ENCODE measurements around the gene CREB3L2.
A peak's percentile ranks its signal among the peaks of the same experiment; 100 is the strongest.

The CREB3L2 gene

DNA sequence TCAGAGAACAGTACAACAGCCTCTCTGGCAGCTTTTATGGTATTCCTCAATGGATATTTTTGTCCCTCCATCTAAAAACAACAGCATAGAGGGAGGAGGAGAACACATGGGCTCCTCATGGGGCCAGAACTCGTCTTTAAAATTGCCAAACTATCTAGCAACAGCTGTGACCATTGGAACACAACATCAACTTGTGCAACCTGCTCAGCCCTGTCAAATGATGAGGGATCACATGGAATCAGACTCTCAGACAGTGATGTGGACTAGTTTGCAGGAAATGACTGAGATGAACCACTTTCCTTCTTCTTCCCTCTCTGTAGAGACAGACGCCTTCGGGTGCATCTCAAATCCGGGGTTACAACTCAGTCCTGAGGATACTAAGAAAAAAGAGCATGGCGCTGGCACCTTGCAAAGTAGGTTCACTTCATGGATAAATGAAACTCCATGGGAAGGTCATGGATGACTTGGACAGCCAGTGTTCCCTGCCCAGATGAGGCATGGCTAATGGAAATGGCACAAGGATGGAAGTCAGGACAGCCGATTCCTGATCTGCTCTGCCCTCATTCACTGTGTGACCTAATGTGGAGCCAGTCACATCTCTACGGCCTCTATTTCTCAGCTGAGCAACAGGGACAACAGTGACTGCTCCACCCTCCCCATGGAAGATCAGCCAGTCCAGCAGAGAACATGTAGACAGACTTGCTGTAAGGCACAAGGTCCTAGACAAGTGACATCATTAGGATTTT lies 130.5 kb downstream of the CREB3L2 start:
- no peak for DNase-seq (ENCODE audit: low spot score)

DNA sequence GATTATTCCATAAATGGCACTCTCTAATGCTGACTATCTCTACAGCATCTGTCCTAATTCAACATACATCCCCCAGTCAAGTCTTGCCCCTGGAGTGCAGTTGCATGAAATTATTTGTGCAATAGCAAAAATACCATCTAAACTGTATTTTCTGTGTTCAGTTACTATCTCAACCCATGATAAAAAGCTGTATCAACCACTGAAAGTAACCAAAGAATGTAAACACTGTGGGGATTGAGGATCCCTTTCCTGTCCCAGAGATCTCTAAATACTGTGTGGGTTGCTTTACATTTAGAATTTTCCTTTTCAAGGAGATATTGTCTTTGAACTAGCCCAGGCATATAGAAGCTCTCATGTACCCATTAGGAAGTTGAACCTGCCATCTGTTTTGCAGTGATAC lies 131.2 kb downstream of the CREB3L2 start:
- no peak for DNase-seq (ENCODE audit: low spot score)

DNA sequence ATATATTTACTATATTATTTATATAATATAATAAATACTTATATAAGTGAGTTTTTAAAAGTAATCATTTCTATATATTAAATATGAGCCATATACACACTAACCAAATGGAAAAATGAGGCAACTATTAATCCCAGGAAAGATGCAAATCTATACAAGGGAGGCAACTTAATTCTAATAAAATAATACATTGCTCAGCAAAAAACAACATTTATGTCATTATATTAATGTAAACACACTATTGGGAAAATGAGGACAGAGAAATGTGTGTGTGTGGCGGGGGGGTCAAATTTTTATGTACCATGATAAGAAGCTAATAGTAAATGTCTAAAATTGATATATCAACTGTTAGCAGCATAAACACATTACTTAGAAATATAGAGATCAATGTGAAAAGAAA lies 131.8 kb downstream of the CREB3L2 start:
- no peak for DNase-seq (ENCODE audit: low spot score)

GRCh38 chr7:137869260-137869659 lies 132.6 kb downstream of the CREB3L2 start:
- no peak for DNase-seq (ENCODE audit: low spot score)

DNA sequence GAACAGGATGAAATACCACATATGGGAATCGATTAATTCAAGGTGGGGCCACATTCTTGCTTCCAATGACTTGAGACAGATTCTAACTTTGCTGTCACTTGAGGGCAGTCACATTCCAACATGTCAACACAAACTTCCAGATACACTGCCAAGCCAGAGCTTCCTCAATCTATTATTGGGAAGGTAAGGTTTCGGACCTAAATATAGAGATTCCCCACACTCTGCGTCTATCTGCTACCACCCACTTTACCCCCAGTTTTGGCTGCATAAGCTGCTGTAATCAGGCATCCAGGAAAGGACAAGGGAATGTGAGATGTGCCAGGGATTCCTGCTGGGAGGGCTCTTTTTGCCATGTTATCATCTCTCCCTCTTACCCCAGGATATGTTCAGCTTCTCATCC lies 134.6 kb downstream of the CREB3L2 start:
- no peak for DNase-seq (ENCODE audit: low spot score)

- no peak for DNase-seq (ENCODE audit: low spot score)
Observed at GRCh38 chr7:137865764-137866163, 136.1 kb downstream of the CREB3L2 start.

- DNase-seq (ENCODE audit: low spot score) = no peak
Observed at GRCh38 chr7:137862964-137863363, 138.9 kb downstream of the CREB3L2 start.

DNA sequence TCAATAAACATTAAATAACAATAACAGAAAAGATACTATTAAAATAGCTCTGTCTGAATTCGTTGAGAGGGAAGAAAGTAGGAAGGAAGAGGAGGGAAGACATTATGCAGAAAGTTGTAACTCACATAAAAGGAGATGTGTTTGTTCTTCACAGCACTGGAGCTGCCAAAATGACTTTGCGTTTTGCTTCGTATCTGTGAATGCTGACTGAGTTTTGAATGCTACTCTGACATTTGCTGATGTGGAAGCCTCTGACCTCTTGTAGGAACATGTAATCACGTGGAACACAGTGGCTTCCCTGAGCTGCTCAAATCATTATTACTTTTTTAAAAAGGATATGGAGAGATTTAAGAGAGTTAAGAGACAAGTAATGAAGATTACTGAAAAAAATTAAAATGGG lies 139.5 kb downstream of the CREB3L2 start:
- no peak for DNase-seq (ENCODE audit: low spot score)

DNA sequence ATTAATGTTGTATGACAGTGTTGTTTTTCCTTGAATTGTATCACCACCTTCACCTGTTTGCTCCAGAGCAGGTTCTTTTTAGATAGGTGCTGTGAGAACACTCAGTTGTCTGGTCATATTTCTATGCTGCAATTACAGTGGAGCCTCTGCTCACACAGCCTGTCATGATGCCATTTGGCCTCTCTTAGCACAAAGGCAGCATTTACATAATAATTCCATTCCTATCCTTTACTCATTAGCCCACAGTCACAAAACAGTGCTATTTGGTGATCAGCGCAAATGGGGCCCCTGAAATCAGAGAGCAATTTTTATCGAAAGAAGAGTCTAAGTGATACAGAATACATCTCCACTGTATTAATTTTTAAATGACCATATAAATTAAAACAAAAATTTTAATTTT lies 141.3 kb downstream of the CREB3L2 start:
- no peak for DNase-seq (ENCODE audit: low spot score)

DNA sequence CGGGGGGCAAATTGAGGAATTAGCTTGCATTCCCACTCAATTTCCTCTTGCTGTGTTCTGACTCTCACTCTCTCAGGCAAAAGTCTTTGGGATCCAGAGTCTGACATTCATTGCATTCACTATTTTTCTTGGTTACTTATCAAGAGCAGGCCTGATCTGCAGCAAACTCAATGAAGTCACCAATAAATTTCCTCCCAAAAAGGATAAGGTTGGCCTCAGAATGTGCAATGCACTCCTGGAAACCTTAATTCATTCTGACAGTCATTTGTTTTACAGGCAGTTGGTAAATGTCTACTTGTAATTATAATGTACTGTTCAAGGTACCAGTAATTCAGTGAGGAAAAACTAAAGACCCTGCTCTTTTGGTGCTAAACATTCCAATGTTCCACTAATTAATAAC lies 148.8 kb downstream of the CREB3L2 start:
- no peak for DNase-seq (ENCODE audit: low spot score)

GRCh38 chr7:137852108-137852507 lies 149.8 kb downstream of the CREB3L2 start:
- no peak for DNase-seq (ENCODE audit: low spot score)

- no peak for DNase-seq (ENCODE audit: low spot score)
Observed at GRCh38 chr7:137850972-137851945, 150.6 kb downstream of the CREB3L2 start.

- no peak for DNase-seq (ENCODE audit: low spot score)
Observed at GRCh38 chr7:137850571-137850970, 151.3 kb downstream of the CREB3L2 start.

GRCh38 chr7:137848095-137848494 lies 153.8 kb downstream of the CREB3L2 start:
- no peak for DNase-seq (ENCODE audit: low spot score)

DNA sequence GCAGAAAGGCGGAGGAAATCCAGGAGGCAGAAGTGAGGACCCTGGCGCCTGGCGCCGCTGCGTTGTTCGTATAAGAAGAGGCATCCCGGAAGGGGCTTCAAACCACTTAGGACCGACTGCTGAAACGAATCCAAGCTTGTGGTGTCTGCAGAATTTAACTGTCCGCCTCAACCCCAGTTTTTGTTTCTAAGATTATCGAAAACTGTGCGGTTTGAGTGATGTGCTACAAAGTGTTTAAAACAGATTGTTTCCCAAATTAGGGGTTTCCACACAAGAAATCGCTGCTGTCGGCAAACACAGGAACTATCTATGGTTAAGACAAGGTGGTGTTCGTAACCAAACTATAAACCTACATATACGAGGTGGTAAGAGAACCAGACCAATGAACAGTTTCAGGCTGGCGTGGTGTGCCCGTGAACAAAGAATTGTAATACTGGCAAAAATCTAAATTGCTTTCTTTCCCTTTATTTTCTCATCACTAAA lies 154.3 kb downstream of the CREB3L2 start:
- no peak for DNase-seq (ENCODE audit: low spot score)

- DNase-seq (ENCODE audit: low spot score) = no peak
Observed at GRCh38 chr7:137846827-137847567, 154.9 kb downstream of the CREB3L2 start, which contains the start of gene DGKI. DGKI (minus strand) TSS chr7:137846974.

GRCh38 chr7:137846549-137846826 lies 155.4 kb downstream of the CREB3L2 start:
- peak; percentile 76 for DNase-seq (ENCODE audit: low spot score)

DNA sequence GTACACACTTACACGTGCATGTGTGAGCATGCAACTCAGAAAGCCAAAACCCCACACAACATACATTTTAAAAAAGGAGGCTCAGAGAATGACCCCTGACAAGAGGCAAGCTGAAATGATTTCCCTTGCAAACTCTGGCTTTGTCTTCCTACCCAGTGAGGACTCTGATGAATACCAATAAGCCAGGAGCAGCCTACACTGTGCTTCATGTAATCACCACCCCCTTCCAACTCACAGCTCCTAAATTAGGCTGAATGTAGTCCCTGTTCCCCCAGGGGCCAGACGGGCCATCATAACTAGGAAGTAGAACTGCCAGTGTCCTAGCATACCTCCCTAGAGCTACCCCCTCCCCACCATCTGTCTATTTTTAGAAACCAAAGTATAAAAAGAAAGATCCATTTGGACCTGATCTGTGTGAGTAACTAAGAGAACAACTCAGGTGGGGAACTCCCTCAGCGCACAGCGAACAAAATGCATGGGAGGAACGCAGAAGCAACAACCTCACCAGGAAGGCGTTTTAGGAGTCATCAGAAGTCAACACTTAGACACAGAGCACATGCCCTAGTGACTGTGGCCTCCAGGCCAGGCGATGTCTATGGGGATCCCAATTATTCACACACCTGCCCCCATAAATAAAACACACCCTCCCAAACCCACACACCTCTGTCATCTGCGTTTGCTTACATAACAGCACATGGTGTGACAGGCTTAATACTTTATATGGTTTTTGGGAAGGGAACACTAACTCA lies 157.0 kb downstream of the CREB3L2 start:
- DNase-seq (ENCODE audit: low spot score) = no peak

DNA sequence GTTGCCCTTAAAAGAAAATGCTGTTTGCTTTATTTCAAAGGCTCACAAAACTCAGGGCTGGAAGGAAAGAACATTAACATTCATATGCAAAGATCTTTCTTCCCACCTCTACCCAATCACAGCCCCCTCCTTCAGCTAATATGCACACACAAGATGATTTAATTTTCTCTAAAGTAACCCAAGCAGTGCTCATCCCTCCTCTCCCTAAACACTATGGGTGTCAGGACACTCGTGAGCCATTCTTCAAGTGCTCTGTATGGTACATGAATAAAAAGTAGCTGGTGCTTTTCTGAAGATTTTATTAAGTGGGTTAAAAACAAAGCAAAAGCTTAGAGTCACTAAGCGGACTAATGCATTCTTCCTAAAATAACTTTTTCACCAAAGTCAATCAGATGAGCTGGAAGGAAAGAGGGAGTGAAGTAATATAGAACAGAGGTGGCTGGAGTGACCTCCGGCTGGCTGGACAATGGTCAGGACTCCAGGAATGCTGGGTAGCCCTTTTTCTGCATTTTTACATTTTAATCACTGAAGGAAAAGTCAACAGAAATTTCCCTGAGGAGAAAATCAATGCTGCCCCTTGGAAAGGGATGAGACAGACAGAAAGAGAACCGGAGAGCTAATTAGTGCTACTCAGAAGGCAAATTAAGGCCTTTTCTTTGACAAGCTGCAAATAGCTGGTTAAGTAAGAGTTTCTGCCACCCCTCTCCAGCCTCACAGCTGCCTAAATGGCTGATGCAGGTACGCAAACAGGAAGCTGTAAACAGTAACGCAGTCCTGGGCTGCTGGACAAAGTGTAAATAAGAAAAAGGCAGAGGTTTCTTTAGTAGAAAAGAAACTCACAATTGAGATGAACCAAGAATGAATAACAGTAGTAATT lies 161.7 kb downstream of the CREB3L2 start:
- DNase-seq (ENCODE audit: low spot score) = no peak

- no peak for DNase-seq (ENCODE audit: low spot score)
Observed at GRCh38 chr7:137838706-137839315, 163.1 kb downstream of the CREB3L2 start.

All from D341Med (cell line).